HL-60/S4 treated with phorbol 12-myristate 13-acetate at 8.2 ng/mL for 4 days and 3 days (cell line): ENCODE results near the gene SIGLEC5.

Experiments
- in situ Hi-C: fragments of 300-500 bp; cut with MboI; formaldehyde crosslinking; loops from 2 replicates; pipeline ENCODE4 v1.15.0; 2022; ENCODE audit warnings: low sequenced_read_pairs

SIGLEC5 gene

GRCh38 chr19:51590441-51590840 is 39.8 kb downstream of the SIGLEC5 start:
- in situ Hi-C loops: no loop called here

GRCh38 chr19:51589511-51589910 is 40.7 kb downstream of the SIGLEC5 start:
- in situ Hi-C loops: no loop called here

- in situ Hi-C loops: no loop called here
These were observed 42.7 kb downstream of the SIGLEC5 start for GRCh38 chr19:51587264-51588191.

GRCh38 chr19:51586799-51587198 is 43.4 kb downstream of the SIGLEC5 start:
- in situ Hi-C loops: no loop called here

- in situ Hi-C loops: no loop called here
These were observed 44.0 kb downstream of the SIGLEC5 start for GRCh38 chr19:51586103-51586728.

GRCh38 chr19:51576850-51577249 is 53.4 kb downstream of the SIGLEC5 start:
- in situ Hi-C loops: no loop called here

GRCh38 chr19:51573331-51573730 is 56.9 kb downstream of the SIGLEC5 start:
- in situ Hi-C loops: no loop called here

- in situ Hi-C loops: no loop called here
These were observed 57.3 kb downstream of the SIGLEC5 start for GRCh38 chr19:51572908-51573307.

GRCh38 chr19:51572410-51572809 is 57.8 kb downstream of the SIGLEC5 start:
- in situ Hi-C loops: no loop called here

GRCh38 chr19:51571599-51571998 is 58.6 kb downstream of the SIGLEC5 start:
- in situ Hi-C loops: no loop called here

GRCh38 chr19:51570962-51571575 is 59.1 kb downstream of the SIGLEC5 start, which contains the start of gene ZNF175:
Gene ZNF175 (plus strand): TSS chr19:51571283. CDS start chr19:51573330, 2,047 bp downstream.
- in situ Hi-C loops: no loop called here

- in situ Hi-C loops: no loop called here
These were observed 61.7 kb downstream of the SIGLEC5 start for GRCh38 chr19:51568456-51568855.

GRCh38 chr19:51567583-51567982 is 62.6 kb downstream of the SIGLEC5 start:
- in situ Hi-C loops: no loop called here

- in situ Hi-C loops: no loop called here
These were observed 63.6 kb downstream of the SIGLEC5 start for GRCh38 chr19:51566489-51567100.

- in situ Hi-C loops: no loop called here
These were observed 64.6 kb downstream of the SIGLEC5 start for GRCh38 chr19:51565583-51565982.

GRCh38 chr19:51564791-51565190 is 65.4 kb downstream of the SIGLEC5 start:
- in situ Hi-C loops: no loop called here
